Smooth muscle cell (in vitro differentiated cells): Measurements from ENCODE around the gene ZNF214. TPM values are rescaled to one million over a fixed set of nuclear protein-coding genes. Genes with fewer than 3 reads are reported as not detected.

Source experiments
- DNase-seq: peaks from one replicate; lab custom pipeline; 2025; ENCODE audit not compliant: unreplicated experiment; lab: John Stamatoyannopoulos, UW
- H2AFZ ChIP-seq: fragments of 200-600 bp; sonication (generic); 2 replicates; pipeline ENCODE4 v1.6.0; 2016; ENCODE audit warnings: antibody characterized with exemption, low read depth, mild to moderate bottlenecking
- H3F3A ChIP-seq: fragments of 200-600 bp; sonication (generic); 2 replicates; pipeline ENCODE4 v1.6.0; 2017; ENCODE audit warnings: antibody characterized with exemption, low read depth
- H3K27ac ChIP-seq: fragments of 200-600 bp; sonication (generic); 2 replicates; pipeline ENCODE4 v1.5.1; 2016; ENCODE audit warnings: low read depth, mild to moderate bottlenecking
- H3K27me3 ChIP-seq: fragments of 200-600 bp; sonication (generic); 2 replicates; pipeline ENCODE4 v1.6.1; 2016; ENCODE audit warnings: low read depth, mild to moderate bottlenecking
- H3K36me3 ChIP-seq: fragments of 200-600 bp; sonication (generic); 2 replicates; pipeline ENCODE4 v1.5.1; 2016; ENCODE audit warnings: low read depth
- H3K4me1 ChIP-seq: fragments of 200-600 bp; sonication (generic); 2 replicates; pipeline ENCODE4 v1.5.1; 2016; ENCODE audit warnings: low read depth
- H3K4me2 ChIP-seq: fragments of 200-600 bp; sonication (generic); 2 replicates; pipeline ENCODE4 v1.6.0; 2016; ENCODE audit warnings: mild to moderate bottlenecking
- H3K4me3 ChIP-seq: fragments of 200-600 bp; sonication (generic); 2 replicates; pipeline ENCODE4 v1.5.1; 2016; ENCODE audit warnings: mild to moderate bottlenecking
- H3K79me2 ChIP-seq: fragments of 200-600 bp; sonication (generic); 2 replicates; pipeline ENCODE4 v1.6.0; 2016; ENCODE audit warnings: low read depth, mild to moderate bottlenecking
- H3K9ac ChIP-seq: fragments of 200-600 bp; sonication (generic); 2 replicates; pipeline ENCODE4 v1.6.0; 2016; ENCODE audit warnings: low read depth
- H3K9me3 ChIP-seq: fragments of 200-600 bp; sonication (generic); replicated peaks from 2 replicates; pipeline ENCODE4 v1.5.1; 2016; ENCODE audit warnings: low read depth
- H4K20me1 ChIP-seq: fragments of 200-600 bp; sonication (generic); 2 replicates; pipeline ENCODE4 v1.6.0; 2016; ENCODE audit warnings: low read depth
- WGBS: methylation state at CpG from one replicate; pipeline ENCODE4 v1.1.7; 2016; ENCODE audit warnings: low lambda C conversion rate; 5-methylcytosine and 5-hydroxymethylcytosine counted together
- polyA plus RNA-seq: library from polyadenylated mRNA; unstranded; fragments of >200 nt; fragmentation: Nextera tagmentation; extraction: Ambion mirVana; gene quantifications from 2 replicates; pipeline ENCODE4 v1.2.1, GENCODE V29; 2016
- total RNA-seq: library from RNA; depleted of rRNA; stranded (reverse); fragments of >200 nt; gene quantifications from 2 replicates; pipeline ENCODE4 v1.2.3, GENCODE V29; 2014
- TF ChIP-seq, protein P1 (sequence below): fragments of 200-600 bp; sonication (generic); IDR thresholded peaks from 2 replicates; pipeline ENCODE4 v1.5.1; 2017; ENCODE audit warnings: borderline replicate concordance, mild to moderate bottlenecking, antibody characterized with exemption; ENCODE audit not compliant: insufficient read depth, poor library complexity, severe bottlenecking

The ZNF214 gene
- total and polyA plus RNA-seq, 2 experiments from 2014 or later = 1.8 to 3.5 TPM

DNA sequence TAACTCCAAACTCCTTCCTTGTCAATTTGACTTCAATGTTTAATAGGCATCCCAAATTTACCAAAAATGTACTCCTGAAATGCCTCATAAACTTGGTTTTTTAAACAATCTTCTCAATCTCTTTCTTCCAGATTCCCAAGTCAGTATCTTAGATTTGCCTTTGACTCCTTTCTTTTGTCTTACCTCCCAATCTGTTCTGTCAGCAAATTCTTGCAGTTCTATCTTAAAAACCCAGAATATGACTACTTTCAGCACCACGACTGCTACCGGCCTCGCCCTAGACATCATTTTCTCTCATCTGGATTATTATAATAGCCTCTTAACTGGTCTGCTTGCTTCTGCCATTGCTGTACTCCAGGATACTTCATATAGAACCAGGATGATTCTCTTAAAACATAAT, 8.0 kb upstream of the ZNF214 start:
- Histone ChIP-seq H2AFZ (no peak overlapping the region), H3K4me3 (no peak overlapping the region), H3K27me3 (peaks cover 18% of the 10 kb centered on the region), H3K9me3 (no peaks in the 10 kb centered on the region), H3K36me3 (no peaks in the 10 kb centered on the region), H3K4me1 (no peaks in the 10 kb centered on the region), H3K27ac (no peak overlapping the region), H4K20me1 (no peaks in the 10 kb centered on the region), H3K9ac (no peak overlapping the region), H3F3A (no peaks in the 10 kb centered on the region), H3K79me2 (no peaks in the 10 kb centered on the region), H3K4me2 (no peak overlapping the region)
- TF ChIP-seq, protein P1, sequence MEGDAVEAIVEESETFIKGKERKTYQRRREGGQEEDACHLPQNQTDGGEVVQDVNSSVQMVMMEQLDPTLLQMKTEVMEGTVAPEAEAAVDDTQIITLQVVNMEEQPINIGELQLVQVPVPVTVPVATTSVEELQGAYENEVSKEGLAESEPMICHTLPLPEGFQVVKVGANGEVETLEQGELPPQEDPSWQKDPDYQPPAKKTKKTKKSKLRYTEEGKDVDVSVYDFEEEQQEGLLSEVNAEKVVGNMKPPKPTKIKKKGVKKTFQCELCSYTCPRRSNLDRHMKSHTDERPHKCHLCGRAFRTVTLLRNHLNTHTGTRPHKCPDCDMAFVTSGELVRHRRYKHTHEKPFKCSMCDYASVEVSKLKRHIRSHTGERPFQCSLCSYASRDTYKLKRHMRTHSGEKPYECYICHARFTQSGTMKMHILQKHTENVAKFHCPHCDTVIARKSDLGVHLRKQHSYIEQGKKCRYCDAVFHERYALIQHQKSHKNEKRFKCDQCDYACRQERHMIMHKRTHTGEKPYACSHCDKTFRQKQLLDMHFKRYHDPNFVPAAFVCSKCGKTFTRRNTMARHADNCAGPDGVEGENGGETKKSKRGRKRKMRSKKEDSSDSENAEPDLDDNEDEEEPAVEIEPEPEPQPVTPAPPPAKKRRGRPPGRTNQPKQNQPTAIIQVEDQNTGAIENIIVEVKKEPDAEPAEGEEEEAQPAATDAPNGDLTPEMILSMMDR = no peak
- DNase-seq = no peak
- 91% methylated on average over 3 of the region's 3 CpGs for WGBS

DNA sequence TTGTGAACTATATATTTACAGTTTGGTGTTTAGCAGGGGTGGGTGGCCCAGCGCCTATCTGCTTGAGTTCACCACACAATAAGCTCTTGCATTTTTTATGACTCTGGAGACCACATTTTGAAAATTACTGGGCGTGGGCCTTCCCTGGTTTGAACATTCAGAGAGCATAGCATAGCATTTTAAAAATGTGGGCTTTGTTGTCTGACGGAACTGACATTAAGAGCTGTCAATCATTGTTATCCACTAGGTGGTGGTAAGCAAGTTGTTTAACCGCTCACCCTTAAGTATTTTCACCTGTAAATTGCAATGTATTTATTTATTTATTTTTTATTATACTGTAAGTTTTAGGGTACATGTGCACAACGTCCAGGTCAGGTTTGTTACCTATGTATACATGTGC, 1.2 kb upstream of the ZNF214 start:
- H3K79me2 ChIP-seq = no peaks in the 10 kb centered on the region
- no peaks in the 10 kb centered on the region for H3F3A ChIP-seq
- peaks cover 8% of the 10 kb centered on the region for H3K27me3 ChIP-seq
- H3K4me1 ChIP-seq = peaks cover 12% of the 10 kb centered on the region
- TF ChIP-seq, protein P1 = no peak
- WGBS = 92% methylated on average over 5 of the region's 5 CpGs
- H3K4me3 ChIP-seq = peak overlapping the region; percentile 89
- H3K27ac ChIP-seq = no peak overlapping the region
- H3K9ac ChIP-seq = no peak overlapping the region
- peak overlapping the region; percentile 91 for H3K4me2 ChIP-seq
- H3K36me3 ChIP-seq = no peaks in the 10 kb centered on the region
- H4K20me1 ChIP-seq = no peaks in the 10 kb centered on the region
- H3K9me3 ChIP-seq = no peaks in the 10 kb centered on the region
- no peak for DNase-seq
- H2AFZ ChIP-seq = peak overlapping the region; percentile 98

DNA sequence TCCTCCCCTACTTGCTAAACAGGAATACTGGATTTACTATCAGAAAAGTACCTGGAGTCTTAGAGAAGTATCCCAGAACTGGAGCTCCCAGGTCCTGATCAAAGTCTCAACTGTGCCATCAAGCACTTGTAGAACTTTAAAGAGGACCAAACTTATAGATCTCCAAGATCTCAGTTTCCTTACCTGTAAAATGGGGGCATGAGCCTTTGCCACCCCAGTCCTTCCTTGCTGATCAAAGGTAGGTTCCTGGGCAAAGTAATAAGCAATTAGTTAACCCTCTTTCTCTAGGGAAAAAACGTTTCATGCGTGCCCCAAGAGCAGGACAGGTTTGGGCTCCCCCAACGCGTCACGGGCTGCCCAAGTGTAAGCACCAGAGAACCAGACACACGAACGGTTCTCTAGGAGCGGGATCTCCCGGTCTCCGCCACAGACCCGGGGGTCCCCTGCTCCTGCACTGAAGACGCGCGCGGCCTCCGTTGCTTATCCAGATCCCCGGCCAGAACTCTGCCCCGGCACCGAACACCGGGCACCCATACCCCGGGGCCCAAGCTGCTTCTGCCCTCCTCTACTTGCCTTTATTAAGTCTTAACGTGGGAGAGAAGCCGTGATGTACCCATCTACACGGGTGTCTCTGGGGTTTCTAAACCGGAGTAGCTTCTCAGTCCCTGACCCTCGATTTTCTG, 505 bp downstream of the ZNF214 start:
- peak overlapping the region; percentile 76 for H3K27ac ChIP-seq
- DNase-seq = no peak
- H3F3A ChIP-seq = no peaks in the 10 kb centered on the region
- H4K20me1 ChIP-seq = no peaks in the 10 kb centered on the region
- H3K79me2 ChIP-seq = no peaks in the 10 kb centered on the region
- H2AFZ ChIP-seq = peak overlapping the region; percentile 98
- peak overlapping the region; percentile 81 for H3K9ac ChIP-seq
- WGBS = 3% methylated on average over 24 of the region's 26 CpGs
- H3K9me3 ChIP-seq = no peaks in the 10 kb centered on the region
- TF ChIP-seq, protein P1 = no peak
- H3K36me3 ChIP-seq = no peaks in the 10 kb centered on the region
- peak overlapping the region; percentile 91 for H3K4me2 ChIP-seq
- H3K4me1 ChIP-seq = peaks cover 12% of the 10 kb centered on the region
- H3K4me3 ChIP-seq = peak overlapping the region; percentile 89
- no peaks in the 10 kb centered on the region for H3K27me3 ChIP-seq

DNA sequence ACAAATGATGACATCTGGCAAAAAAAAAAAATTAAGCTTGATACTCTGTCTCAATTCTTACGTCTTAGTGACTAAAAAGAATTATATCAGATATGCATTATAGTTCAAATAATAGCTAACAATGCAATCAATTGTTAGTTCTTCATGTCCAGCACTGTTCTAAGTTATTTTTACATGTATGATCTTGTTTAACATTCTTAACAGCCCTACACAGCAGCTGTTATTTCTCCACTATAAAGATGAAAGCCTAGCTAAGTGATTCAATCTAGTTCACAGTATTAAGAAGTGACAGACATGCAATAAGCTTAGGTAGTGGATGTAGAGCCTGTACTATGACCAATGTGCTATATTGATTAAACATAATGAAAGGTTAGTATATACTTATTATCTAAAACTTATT, 4.1 kb downstream of the ZNF214 start:
- Histone ChIP-seq H4K20me1 (no peaks in the 10 kb centered on the region), H3K79me2 (no peaks in the 10 kb centered on the region), H3K9me3 (no peaks in the 10 kb centered on the region), H3K27me3 (no peaks in the 10 kb centered on the region), H2AFZ (no peak overlapping the region), H3F3A (no peaks in the 10 kb centered on the region), H3K4me3 (no peak overlapping the region), H3K4me2 (no peak overlapping the region), H3K27ac (no peak overlapping the region), H3K36me3 (no peaks in the 10 kb centered on the region), H3K4me1 (peaks cover 12% of the 10 kb centered on the region), H3K9ac (no peak overlapping the region)
- DNase-seq = no peak
- TF ChIP-seq, protein P1 = no peak
- 91% methylated on average over 1 of the region's 1 CpG for WGBS
